MV-4-11 (cell line): ENCODE data around the gene ERFE.

Experiments used
- DNase-seq: peaks from one replicate; lab custom pipeline; 2025; lab: John Stamatoyannopoulos, UW

ERFE gene

GRCh38 chr2:238140040-238140439 lies 18.7 kb upstream of the ERFE start:
- DNase-seq, result no peak

- no peak for DNase-seq
Observed at GRCh38 chr2:238140721-238141540, 17.8 kb upstream of the ERFE start.

GRCh38 chr2:238141541-238142318 lies 17.0 kb upstream of the ERFE start:
- DNase-seq, result peak; percentile 51

GRCh38 chr2:238142382-238143205 lies 16.2 kb upstream of the ERFE start:
- no peak for DNase-seq

- DNase-seq, result no peak
Observed at GRCh38 chr2:238143239-238143951, 15.4 kb upstream of the ERFE start.

GRCh38 chr2:238144262-238144661 lies 14.5 kb upstream of the ERFE start:
- DNase-seq, result no peak

GRCh38 chr2:238145046-238145445 lies 13.7 kb upstream of the ERFE start:
- DNase-seq, result no peak

- no peak for DNase-seq
Observed at GRCh38 chr2:238145851-238146250, 12.9 kb upstream of the ERFE start.

GRCh38 chr2:238146884-238147544 lies 11.8 kb upstream of the ERFE start:
- DNase-seq, result no peak

GRCh38 chr2:238148981-238149380 lies 9.8 kb upstream of the ERFE start:
- DNase-seq, result no peak

- no peak for DNase-seq
Observed at GRCh38 chr2:238149841-238150572, 8.8 kb upstream of the ERFE start.

GRCh38 chr2:238150686-238151085 lies 8.1 kb upstream of the ERFE start:
- DNase-seq, result no peak

GRCh38 chr2:238151205-238151604 lies 7.6 kb upstream of the ERFE start:
- DNase-seq, result no peak

GRCh38 chr2:238151628-238152235 lies 7.0 kb upstream of the ERFE start:
- DNase-seq, result no peak

GRCh38 chr2:238152771-238153688 lies 5.7 kb upstream of the ERFE start:
- DNase-seq, result no peak

- DNase-seq, result no peak
Observed at GRCh38 chr2:238154570-238154969, 4.2 kb upstream of the ERFE start.

GRCh38 chr2:238155051-238155760 lies 3.6 kb upstream of the ERFE start:
- no peak for DNase-seq
